ENCODE results near the gene COG4. TPM values are rescaled to one million over a fixed set of nuclear protein-coding genes. Genes with fewer than 3 reads are reported as not detected.
A peak's percentile ranks its signal among the peaks of the same experiment; 100 is the strongest.

The COG4 gene
- total and polyA plus RNA-seq, 9 donors, result 27.4 to 46.5 (median 36.3) TPM

GRCh38 chr16:70437582-70438557 lies 85.5 kb downstream of the COG4 start:
- 3% methylated on average over 22 of the region's 22 CpGs for WGBS, 3 donors
- Histone ChIP-seq H3K36me3 (no peaks in the 10 kb centered on the region), H3K27me3 (no peaks in the 10 kb centered on the region), H3K4me1 (ENCODE audit: insufficient read depth) (peaks cover 19% of the 10 kb centered on the region), H3K9me3 (no peaks in the 10 kb centered on the region), H3K27ac (peak overlapping the region; percentile 30 to 70), H3K4me3 (peak overlapping the region; percentile 81)
- intact Hi-C loops (cut with DNase I), result loop anchor here in 2 of 4 donors (5.0 kb wide), 2 partner anchors 46 to 56 kb away; no protein-coding TSS in a partner anchor
- TF ChIP-seq POLR2A (IDR thresholded peaks at IDR 0.05), result no peak
- DNase-seq, result peak in 4 of 5 donors; percentile 25 to 48 (median 46)

GRCh38 chr16:70437017-70437581 lies 86.3 kb downstream of the COG4 start:
- peak overlapping the region in 1 of 2 donors; percentile 70 for H3K27ac ChIP-seq
- no peaks in the 10 kb centered on the region for H3K27me3 ChIP-seq
- TF ChIP-seq POLR2A (IDR thresholded peaks at IDR 0.05) (no peak), CTCF (IDR thresholded peaks at IDR 0.05) (no peak), EP300 (IDR thresholded peaks at IDR 0.05) (no peak)
- intact Hi-C loops (cut with DNase I), result loop anchor here in 2 of 4 donors (5.0 kb wide), 2 partner anchors 45 to 55 kb away; no protein-coding TSS in a partner anchor
- DNase-seq, result peak; percentile 49 to 75 (median 68)
- peaks cover 22% of the 10 kb centered on the region for H3K4me1 ChIP-seq (ENCODE audit: insufficient read depth)
- H3K36me3 ChIP-seq, result no peaks in the 10 kb centered on the region
- H3K4me3 ChIP-seq, result no peak overlapping the region
- 1 to 5% (median 5%) methylated on average over 4 to 5 of the region's 5 CpGs for WGBS, 3 donors
- H3K9me3 ChIP-seq, result no peaks in the 10 kb centered on the region

DNA sequence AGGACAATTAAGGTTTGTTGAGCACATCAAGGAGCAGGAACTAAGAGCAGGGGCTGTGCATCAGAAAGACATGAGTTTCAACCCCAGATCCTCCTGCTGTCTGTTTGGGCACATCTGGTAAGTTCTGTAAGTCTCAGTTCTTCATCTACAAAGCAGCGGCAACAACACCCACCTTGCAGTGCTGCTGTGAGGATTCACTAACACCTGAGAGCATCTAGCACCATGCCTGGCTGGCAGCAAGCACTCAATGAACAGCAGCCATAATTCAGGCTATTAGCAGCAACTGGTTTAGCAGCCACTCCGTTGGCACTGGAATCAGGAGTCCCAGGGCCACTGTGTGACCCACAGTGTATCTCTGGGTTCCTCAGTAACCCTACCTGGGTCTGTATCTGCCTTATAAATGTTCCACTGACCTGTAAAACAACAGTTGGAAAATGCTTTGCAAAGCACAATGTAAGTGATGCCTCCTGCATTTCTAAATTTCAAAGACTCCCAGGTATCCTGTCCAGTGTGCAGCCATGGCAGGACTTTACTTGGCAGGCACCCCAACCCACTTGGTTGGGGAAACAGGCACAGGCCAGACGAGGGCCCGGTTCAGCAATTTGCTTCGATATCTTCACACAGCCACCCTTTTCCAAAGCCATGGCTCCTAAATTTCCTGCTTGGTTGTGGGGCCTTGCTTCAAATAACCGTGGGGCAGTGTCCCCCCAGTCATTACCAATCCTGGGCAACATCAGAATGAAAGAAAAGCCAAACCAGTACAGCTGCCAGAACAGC lies 88.7 kb downstream of the COG4 start:
- 81 to 85% (median 85%) methylated on average over 6 of the region's 6 CpGs for WGBS, 3 donors
- intact Hi-C loops (cut with DNase I), result loop anchor here in 2 of 4 donors (5.0 kb wide), 2 partner anchors 42 to 52 kb away; no protein-coding TSS in a partner anchor

More for the DNA sequence above, 88.7 kb downstream of the COG4 start:
- no peak for DNase-seq
- H3K4me1 ChIP-seq (ENCODE audit: insufficient read depth), result peaks cover 33% of the 10 kb centered on the region
- H3K9me3 ChIP-seq, result no peaks in the 10 kb centered on the region
- no peaks in the 10 kb centered on the region for H3K27me3 ChIP-seq
- H3K36me3 ChIP-seq, result no peaks in the 10 kb centered on the region
- no peak overlapping the region for H3K4me3 ChIP-seq
- no peak overlapping the region for H3K27ac ChIP-seq
- TF ChIP-seq EP300 (IDR thresholded peaks at IDR 0.05) (no peak), POLR2A (IDR thresholded peaks at IDR 0.05) (no peak), CTCF (IDR thresholded peaks at IDR 0.05) (no peak)
